ENCODE measurements around the gene UNC13D.
"Not testable (repeated sequence)": the region's sequence is repeated elsewhere in the genome, so short reads cannot be mapped to it uniquely, and the experiment has no call there.

The UNC13D gene

DNA sequence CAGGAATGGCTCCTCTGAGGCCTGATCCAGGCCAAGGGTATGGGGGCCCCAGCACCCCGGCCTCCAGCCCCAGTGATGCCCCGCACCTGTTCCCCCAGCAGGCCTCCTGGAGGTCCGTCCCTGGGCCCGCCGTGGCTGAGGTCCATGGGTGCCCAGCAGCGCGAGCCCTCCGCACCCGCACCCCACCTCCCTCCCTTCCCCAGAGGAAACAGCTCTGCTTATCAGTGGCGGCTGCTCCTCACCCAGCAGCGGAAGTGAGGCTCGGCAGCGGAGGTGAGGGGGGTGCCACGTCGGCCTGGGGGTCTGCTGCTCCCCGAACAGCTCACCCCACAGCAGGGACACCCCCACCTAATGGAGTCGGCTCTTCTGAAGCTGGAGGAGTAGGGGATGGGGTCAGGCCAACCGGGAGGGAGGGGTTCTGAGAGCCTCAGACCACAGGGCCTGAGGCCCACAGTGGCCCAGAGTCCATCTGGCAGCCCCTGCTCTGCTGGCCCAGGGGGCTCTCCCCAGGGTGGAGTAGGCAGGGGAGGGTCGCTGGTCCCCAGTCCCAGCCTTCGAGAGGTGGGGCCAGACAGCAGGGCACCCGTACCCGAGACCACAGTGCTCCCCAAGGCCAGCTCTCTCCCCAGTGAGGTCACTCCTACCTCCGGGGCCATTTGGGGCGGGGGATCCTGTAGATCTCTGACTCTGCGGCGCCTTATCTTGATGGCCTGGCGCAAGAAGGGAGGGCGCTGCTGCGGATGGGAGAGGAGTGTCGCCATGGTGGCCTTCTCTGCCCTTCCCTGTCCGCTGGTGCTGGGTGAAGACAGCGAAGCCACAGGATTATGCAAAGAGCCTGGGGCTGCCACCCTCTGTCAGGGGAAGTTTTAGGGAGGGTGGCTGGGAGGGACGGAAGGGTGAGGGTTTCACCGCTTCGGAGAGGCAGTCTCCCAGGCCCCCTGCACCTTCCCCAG lies at the start of gene UNC13D:
Gene UNC13D (minus strand): TSS at position 828 of the 953 bp plus-strand sequence. CDS start 67 bp downstream, at position 761.
- Histone ChIP-seq H3K27me3 (ENCODE audit: control insufficient read depth, insufficient read depth, low read length) (no peaks in the 10 kb centered on the region), H3K9me3 (ENCODE audit: control insufficient read depth, low read length) (no peaks in the 10 kb centered on the region), H3K9ac (ENCODE audit: low read length) (peak within 1 kb of the TSS; percentile 83), H3K36me3 (ENCODE audit: control insufficient read depth, insufficient read depth, low read length) (peaks cover 20% of the 10 kb centered on the region), H3K4me3 (ENCODE audit: low read length) (peak within 1 kb of the TSS; percentile 46), H3K4me1 (ENCODE audit: control insufficient read depth, insufficient read depth, low read length) (peaks cover 54% of the 10 kb centered on the region)

DNA sequence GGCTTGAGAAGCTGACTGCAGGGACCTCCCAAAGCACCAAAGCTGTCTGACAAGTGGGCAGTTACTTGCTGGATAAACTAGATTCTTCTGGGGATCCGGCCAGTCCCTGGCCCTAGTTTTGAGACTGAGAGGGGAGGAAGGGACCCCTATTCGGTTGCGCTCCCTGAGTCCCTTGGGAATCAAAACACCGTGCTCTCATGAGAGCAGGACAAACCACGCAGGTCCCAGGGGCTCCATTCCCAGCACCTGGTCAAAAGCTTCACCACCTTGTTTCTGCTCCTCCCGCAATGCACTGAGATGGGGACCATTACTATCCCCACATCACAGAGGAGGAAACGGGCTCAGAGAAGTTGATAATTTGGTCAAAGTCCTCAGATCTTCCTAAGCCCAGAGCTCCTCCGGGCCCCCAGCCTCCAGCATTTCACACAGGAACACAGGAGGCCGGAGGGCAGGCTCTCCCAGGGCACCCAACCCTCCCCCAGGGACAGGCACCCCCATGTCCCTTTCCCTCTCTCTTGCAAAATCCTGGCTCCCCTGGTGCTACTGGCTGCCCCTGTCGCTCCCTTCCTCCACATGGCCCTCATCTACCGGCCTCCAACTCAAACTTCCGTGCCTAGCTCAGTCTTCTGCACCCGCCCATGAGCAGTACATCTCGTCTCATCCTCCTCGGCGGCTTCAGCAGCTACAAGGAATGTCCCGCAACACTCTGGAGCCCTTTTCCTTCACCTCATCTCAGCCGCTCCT lies 49.3 kb upstream of the UNC13D start:
- H3K27me3 ChIP-seq (ENCODE audit: control insufficient read depth, insufficient read depth, low read length) = no peaks in the 10 kb centered on the region
- peak overlapping the region; percentile 8 for H3K9ac ChIP-seq (ENCODE audit: low read length)
- no peaks in the 10 kb centered on the region for H3K36me3 ChIP-seq (ENCODE audit: control insufficient read depth, insufficient read depth, low read length)
- no peak overlapping the region for H3K4me3 ChIP-seq (ENCODE audit: low read length)
- peaks cover 29% of the 10 kb centered on the region for H3K4me1 ChIP-seq (ENCODE audit: control insufficient read depth, insufficient read depth, low read length)
- no peaks in the 10 kb centered on the region for H3K9me3 ChIP-seq (ENCODE audit: control insufficient read depth, low read length)

DNA sequence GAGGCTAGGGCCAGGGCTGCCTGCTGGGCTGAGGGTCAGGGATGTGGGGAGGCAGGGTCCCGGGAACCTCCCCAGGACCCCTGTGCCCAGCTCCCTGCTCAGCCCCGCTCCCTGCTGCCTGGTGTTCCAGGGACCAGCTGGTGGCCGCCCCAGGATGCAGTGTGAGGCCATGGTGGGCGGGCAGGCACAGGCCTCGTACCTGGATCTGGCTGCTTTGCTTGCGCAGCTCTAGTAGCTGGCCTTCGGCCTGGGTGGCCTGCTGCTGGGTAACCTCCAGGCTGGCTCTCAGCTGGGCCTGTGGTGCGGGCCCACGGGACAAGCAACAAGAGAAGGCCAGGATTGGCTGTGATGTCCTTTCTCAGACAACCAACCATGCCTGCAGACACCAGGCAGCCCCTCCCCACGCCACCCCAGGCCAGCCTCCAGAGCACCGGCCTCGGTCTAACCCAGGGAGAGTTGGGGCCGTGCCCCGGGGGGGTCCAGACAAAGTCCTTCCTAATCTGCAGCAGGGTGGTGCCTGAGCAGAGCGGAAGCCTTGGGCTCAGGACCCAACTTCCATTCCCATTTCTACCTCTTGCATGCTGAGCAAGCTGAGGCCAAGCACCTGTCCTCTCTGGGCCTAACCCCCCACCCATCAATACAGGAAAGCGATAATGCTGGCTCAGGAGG lies 48.5 kb upstream of the UNC13D start:
- Histone ChIP-seq H3K36me3 (ENCODE audit: control insufficient read depth, insufficient read depth, low read length) (no peaks in the 10 kb centered on the region), H3K4me1 (ENCODE audit: control insufficient read depth, insufficient read depth, low read length) (peaks cover 28% of the 10 kb centered on the region), H3K9me3 (ENCODE audit: control insufficient read depth, low read length) (no peaks in the 10 kb centered on the region), H3K4me3 (ENCODE audit: low read length) (no peak overlapping the region), H3K27me3 (ENCODE audit: control insufficient read depth, insufficient read depth, low read length) (no peaks in the 10 kb centered on the region), H3K9ac (ENCODE audit: low read length) (no peak overlapping the region)

DNA sequence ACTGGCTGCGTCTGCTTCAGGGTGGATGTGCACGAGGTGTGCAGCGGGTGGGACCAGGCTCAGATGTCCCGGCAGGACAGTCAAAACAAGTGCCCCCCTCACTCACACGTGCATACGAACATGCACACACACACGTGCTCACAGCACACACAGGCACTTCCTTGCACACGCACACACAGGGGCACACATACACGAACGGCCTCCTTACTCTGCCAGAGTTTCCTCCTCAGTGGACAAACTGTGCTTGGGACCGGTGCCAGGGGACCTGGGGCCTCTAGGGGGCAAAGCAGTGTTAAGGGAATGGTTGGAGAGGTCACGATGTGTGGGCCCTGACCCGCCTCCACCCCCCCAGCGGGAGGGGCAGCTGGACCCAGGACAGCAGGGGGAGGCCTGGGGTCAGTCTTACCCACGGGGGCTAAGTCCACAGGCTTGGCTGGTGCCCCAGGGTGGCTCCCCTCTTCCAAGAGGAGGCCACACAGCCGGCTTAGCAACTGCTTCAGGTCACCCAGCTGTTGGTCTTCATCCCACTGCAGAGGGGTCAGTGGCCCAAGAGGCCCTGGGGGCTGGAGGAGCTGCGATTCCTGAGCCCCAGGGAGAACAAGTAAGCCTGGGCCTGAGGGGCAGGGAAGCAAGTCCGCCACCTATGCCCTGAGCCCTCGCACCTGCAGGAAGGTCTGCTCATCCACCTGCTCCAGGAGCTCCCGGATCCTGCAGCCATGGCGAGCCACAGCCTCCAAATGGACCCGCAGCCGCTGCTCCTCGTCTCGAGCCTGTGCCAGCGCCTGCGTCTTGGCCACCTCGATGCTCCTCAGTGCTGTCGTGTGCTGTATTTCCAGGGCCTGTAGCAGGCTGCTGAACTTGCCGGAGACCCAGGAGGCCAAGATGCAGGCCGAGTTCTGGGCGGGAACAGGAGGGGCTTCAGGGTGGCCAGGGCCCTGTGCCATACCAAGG lies 47.7 kb upstream of the UNC13D start:
- Histone ChIP-seq H3K9me3 (ENCODE audit: control insufficient read depth, low read length) (no peaks in the 10 kb centered on the region), H3K4me1 (ENCODE audit: control insufficient read depth, insufficient read depth, low read length) (peaks cover 20% of the 10 kb centered on the region), H3K4me3 (ENCODE audit: low read length) (no peak overlapping the region), H3K36me3 (ENCODE audit: control insufficient read depth, insufficient read depth, low read length) (no peaks in the 10 kb centered on the region), H3K27me3 (ENCODE audit: control insufficient read depth, insufficient read depth, low read length) (no peaks in the 10 kb centered on the region), H3K9ac (ENCODE audit: low read length) (no peak overlapping the region)

DNA sequence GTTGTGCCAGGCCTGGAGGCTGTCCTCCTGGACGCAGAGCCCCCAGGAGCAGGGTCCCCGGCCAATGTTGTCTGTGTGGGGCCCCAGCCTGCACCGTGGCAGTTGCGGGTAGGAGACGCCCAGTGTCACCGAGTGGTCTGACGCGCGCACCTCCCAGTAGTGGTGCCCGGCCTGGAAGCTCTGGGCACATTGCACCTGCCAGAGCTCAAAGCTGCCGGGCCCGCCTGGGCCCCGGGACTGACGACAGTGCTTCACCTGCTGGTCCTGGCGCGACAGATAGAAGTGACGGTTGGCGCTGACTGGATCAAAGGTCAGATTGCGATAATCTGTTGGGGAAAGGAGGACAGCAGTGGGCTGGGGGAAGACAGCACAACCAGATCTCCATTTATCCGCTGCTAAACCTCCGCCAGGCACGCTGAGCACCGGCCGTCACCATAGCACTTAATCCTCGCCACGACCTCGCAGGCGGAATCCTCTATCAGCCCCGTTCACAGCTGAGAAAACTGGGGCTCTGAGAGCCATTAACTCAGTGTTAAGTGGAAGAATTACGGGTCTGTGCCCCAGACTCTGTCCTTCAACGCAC lies 46.9 kb upstream of the UNC13D start:
- H3K9ac ChIP-seq (ENCODE audit: low read length) = no peak overlapping the region

DNA sequence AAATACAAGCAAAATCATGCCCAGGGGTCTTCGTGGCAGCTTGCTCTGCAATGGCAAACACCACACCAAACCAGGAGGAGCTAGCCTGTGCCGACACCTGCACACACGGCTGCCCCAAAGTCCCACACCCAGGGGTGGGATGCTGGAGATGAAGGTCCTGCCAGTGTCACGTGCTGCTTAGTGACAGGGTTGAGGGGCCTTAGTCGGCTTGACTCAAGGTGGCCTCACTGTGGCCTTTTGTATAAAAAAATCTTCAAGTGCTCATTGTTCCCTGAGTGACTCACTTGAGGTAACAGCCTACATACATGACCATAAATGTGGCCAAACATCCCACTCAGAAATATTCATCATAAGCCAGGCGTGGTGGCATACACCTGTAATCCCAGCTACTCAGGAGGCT lies 45.2 kb upstream of the UNC13D start:
- Histone ChIP-seq H3K27me3 (ENCODE audit: control insufficient read depth, insufficient read depth, low read length) (no peaks in the 10 kb centered on the region), H3K4me1 (ENCODE audit: control insufficient read depth, insufficient read depth, low read length) (peaks cover 5% of the 10 kb centered on the region), H3K9me3 (ENCODE audit: control insufficient read depth, low read length) (no peaks in the 10 kb centered on the region), H3K4me3 (ENCODE audit: low read length) (no peak overlapping the region), H3K9ac (ENCODE audit: low read length) (no peak overlapping the region), H3K36me3 (ENCODE audit: control insufficient read depth, insufficient read depth, low read length) (no peaks in the 10 kb centered on the region)

More for the DNA sequence above, 46.9 kb upstream of the UNC13D start:
- peaks cover 20% of the 10 kb centered on the region for H3K4me1 ChIP-seq (ENCODE audit: control insufficient read depth, insufficient read depth, low read length)
- no peak overlapping the region for H3K4me3 ChIP-seq (ENCODE audit: low read length)
- no peaks in the 10 kb centered on the region for H3K27me3 ChIP-seq (ENCODE audit: control insufficient read depth, insufficient read depth, low read length)
- H3K36me3 ChIP-seq (ENCODE audit: control insufficient read depth, insufficient read depth, low read length) = no peaks in the 10 kb centered on the region
- no peaks in the 10 kb centered on the region for H3K9me3 ChIP-seq (ENCODE audit: control insufficient read depth, low read length)

DNA sequence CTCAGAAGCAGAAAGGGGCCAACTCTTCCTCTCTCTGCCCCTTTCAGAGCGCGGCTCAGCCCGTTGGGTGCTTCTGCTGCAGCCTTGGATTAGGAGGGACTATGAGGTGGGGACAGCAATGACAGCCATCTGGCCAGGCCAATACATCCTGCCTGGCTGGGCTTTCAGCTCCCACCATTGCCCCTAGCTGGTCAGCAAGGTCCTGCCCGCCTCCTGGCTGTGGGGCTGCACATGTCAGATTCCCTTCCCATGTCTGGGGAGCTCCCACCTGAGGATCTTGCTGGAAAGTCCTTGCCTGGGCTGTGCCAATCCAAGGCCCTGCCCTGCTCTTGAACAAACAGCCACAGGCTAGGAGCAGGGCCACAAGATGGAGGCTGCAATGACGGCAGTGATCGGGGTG lies 44.3 kb upstream of the UNC13D start:
- H3K27me3 ChIP-seq (ENCODE audit: control insufficient read depth, insufficient read depth, low read length) = no peaks in the 10 kb centered on the region
- H3K4me3 ChIP-seq (ENCODE audit: low read length) = no peak overlapping the region
- no peaks in the 10 kb centered on the region for H3K4me1 ChIP-seq (ENCODE audit: control insufficient read depth, insufficient read depth, low read length)
- no peak overlapping the region for H3K9ac ChIP-seq (ENCODE audit: low read length)
- H3K36me3 ChIP-seq (ENCODE audit: control insufficient read depth, insufficient read depth, low read length) = no peaks in the 10 kb centered on the region
- H3K9me3 ChIP-seq (ENCODE audit: control insufficient read depth, low read length) = no peaks in the 10 kb centered on the region

DNA sequence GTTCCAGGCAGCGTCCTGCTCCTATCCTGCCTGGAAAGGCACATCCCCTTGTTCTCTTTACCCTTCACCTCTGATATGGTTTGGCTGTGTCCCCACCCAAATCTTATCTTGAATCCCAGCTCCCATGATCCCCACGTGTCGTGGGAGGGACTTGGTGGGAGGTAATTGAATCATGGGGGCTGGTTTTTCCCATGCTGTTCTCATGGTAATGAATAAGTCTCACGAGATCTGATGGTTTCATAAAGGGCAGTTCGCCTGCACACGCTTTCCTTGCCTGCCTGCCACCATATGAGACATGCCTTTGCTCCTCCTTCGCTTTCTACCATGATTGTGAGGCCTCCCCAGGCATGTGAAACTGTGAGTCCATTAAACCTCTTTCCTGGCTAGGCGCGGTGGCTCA lies 41.7 kb upstream of the UNC13D start:
- H3K27me3 ChIP-seq (ENCODE audit: control insufficient read depth, insufficient read depth, low read length); H3K4me3 ChIP-seq (ENCODE audit: low read length); H3K9me3 ChIP-seq (ENCODE audit: control insufficient read depth, low read length); H3K9ac ChIP-seq (ENCODE audit: low read length); H3K36me3 ChIP-seq (ENCODE audit: control insufficient read depth, insufficient read depth, low read length): not testable (repeated sequence)
- H3K4me1 ChIP-seq (ENCODE audit: control insufficient read depth, insufficient read depth, low read length) = peaks cover 10% of the 10 kb centered on the region

DNA sequence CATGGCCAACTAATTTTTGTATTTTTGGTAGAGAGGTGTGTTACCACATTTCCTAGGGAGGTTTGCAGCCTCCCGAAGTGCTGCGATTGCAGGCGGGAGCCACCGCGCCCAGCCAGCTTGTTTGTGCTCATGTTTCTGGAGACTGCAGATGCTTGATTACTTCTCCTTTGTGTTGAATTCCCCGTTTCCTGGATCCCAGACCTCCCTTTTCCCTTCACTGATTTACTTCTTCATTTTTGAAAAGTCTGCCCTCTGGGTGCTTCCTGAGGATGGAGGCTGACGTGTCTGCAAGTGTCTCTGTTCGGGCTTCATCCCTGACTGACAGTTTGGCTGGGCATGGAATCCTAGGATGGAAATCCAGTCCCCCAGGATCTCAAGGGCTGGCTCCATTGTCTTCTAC lies 41.2 kb upstream of the UNC13D start:
- Histone ChIP-seq H3K4me1 (ENCODE audit: control insufficient read depth, insufficient read depth, low read length) (peaks cover 10% of the 10 kb centered on the region), H3K36me3 (ENCODE audit: control insufficient read depth, insufficient read depth, low read length) (no peaks in the 10 kb centered on the region), H3K9ac (ENCODE audit: low read length) (no peak overlapping the region), H3K9me3 (ENCODE audit: control insufficient read depth, low read length) (no peaks in the 10 kb centered on the region), H3K4me3 (ENCODE audit: low read length) (no peak overlapping the region), H3K27me3 (ENCODE audit: control insufficient read depth, insufficient read depth, low read length) (no peaks in the 10 kb centered on the region)

DNA sequence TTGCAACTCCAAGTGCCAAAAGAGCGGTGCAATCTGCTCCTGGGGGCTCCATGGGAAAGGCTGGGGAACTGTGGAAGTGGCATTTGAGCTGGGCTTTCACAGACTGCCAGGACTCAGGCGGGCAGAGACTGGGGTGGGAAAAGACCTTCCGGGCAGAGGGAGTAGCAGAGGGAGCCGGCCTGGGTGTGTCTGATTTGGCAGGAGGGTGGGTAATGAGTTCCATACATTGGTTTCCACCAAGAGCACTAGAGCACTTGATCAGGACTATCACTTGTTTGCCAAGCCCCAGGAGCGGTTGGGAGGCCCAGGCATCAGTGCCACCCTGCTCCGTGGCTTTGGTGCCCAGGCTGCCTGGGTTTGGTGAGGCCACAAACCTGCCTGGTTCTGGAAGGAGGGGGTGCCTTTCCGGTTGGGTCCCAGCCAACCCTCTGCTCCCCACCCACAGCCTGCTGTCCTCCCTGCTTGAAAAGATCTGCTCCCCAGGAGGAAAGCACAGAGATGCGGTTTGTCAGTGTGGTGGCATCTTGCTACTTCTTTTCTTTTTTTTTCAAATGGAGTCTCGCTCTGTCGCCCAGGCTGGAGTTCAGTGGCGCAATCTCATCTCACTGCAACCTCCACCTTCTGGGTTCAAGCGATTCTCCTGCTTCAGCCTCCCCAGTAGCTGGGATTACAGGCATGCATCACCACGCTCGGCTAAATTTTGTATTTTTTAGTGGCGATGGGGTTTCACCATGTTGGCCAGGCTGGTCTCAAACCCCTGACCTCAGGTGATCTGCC lies 37.7 kb upstream of the UNC13D start:
- Histone ChIP-seq H3K9me3 (ENCODE audit: control insufficient read depth, low read length) (no peaks in the 10 kb centered on the region), H3K4me3 (ENCODE audit: low read length) (no peak overlapping the region), H3K36me3 (ENCODE audit: control insufficient read depth, insufficient read depth, low read length) (no peaks in the 10 kb centered on the region), H3K9ac (ENCODE audit: low read length) (no peak overlapping the region), H3K4me1 (ENCODE audit: control insufficient read depth, insufficient read depth, low read length) (peaks cover 23% of the 10 kb centered on the region), H3K27me3 (ENCODE audit: control insufficient read depth, insufficient read depth, low read length) (no peaks in the 10 kb centered on the region)

All from mucosa of stomach (tissue), 1 donor.